Endothelial cell of umbilical vein (primary cell): ENCODE data around the gene PRCD. TPM values are rescaled to one million over a fixed set of nuclear protein-coding genes. Genes with fewer than 3 reads are reported as not detected.

ENCODE experiments used
- BruUV-seq: library from RNA; stranded (reverse); fragments of 400-500 nt; replicated peaks from 2 replicates; lab custom pipeline; 2021; lab: Mats Ljungman, UMichigan
- CTCF ChIA-PET: fragments of 300-600, 350-600 bp; sonication (Branson Sonifier 250); formaldehyde crosslinking; loops from one replicate; lab custom pipeline; 2021; ENCODE audit warnings: antibody characterized with exemption, inconsistent platforms; lab: Charles Lee
- POLR2A ChIA-PET: fragments of 300-600, 350-600 bp; sonication (Branson Sonifier 250); formaldehyde crosslinking; loops from one replicate; lab custom pipeline; 2021; ENCODE audit warnings: antibody characterized with exemption, inconsistent platforms; lab: Charles Lee
- DNase-seq: peaks from one replicate; pipeline ENCODE4 v3.0.0-alpha.2; 2011; ENCODE audit warnings: low read depth, low spot score
- FAIRE-seq: peaks from 2 replicates; lab custom pipeline; 2011; peaks lifted over from hg19 to GRCh38; lab: Jason Lieb, UNC
- H2AFZ ChIP-seq: 2 replicates; pipeline ENCODE4 v1.6.0; 2012; ENCODE audit warnings: low read depth, low read length, control low read depth, inconsistent platforms
- H3K27ac ChIP-seq: 2 replicates; pipeline ENCODE4 v1.5.1; 2011; ENCODE audit warnings: low read depth, mild to moderate bottlenecking, control low read depth, low read length, moderate library complexity; ENCODE audit not compliant: insufficient read depth
- H3K27me3 ChIP-seq, 2 experiments: 2 replicates each; pipeline versions ENCODE4 v1.6.0 to v1.6.1; 2011; ENCODE audit warnings: low read length in 2 of 2, mixed read lengths in 1 of 2; ENCODE audit not compliant: control insufficient read depth in 2 of 2, insufficient read depth in 2 of 2
- H3K36me3 ChIP-seq, 2 experiments: 2 replicates in 1 of 2; 3 replicates in 1 of 2; pipeline ENCODE4 v1.5.1; 2011; ENCODE audit warnings: low read length in 2 of 2, mild to moderate bottlenecking in 1 of 2, moderate library complexity in 1 of 2; ENCODE audit not compliant: control insufficient read depth in 2 of 2, insufficient read depth in 2 of 2; ENCODE audit errors: extremely low read depth in 1 of 2
- H3K4me1 ChIP-seq: 3 replicates; pipeline ENCODE4 v1.5.1; 2011; ENCODE audit warnings: mild to moderate bottlenecking, low read length; ENCODE audit not compliant: control insufficient read depth, insufficient read depth; ENCODE audit errors: extremely low read depth
- H3K4me2 ChIP-seq: 2 replicates; pipeline ENCODE4 v1.6.1; 2011; ENCODE audit warnings: low read length, control low read depth, mixed read lengths; ENCODE audit not compliant: insufficient read depth
- H3K4me3 ChIP-seq, 3 experiments: fragments of 200-600 bp in 1 of 3; sonication (generic), shearing (Covaris generic) in 1 of 3; replicated peaks in 1 of 3; 2 replicates each; pipeline ENCODE4 v1.5.1; 2011 to 2016; ENCODE audit warnings: control low read depth in 3 of 3, low read length in 3 of 3, mild to moderate bottlenecking in 2 of 3, inconsistent platforms in 1 of 3, low read depth in 1 of 3, moderate library complexity in 1 of 3; ENCODE audit not compliant: insufficient read depth in 1 of 3
- H3K79me2 ChIP-seq: 2 replicates; pipeline ENCODE4 v1.6.0; 2012; ENCODE audit warnings: low read length, inconsistent platforms; ENCODE audit not compliant: control insufficient read depth, insufficient read depth
- H3K9ac ChIP-seq: replicated peaks from 2 replicates; pipeline ENCODE3; 2011; ENCODE audit warnings: low read length, control low read depth; ENCODE audit not compliant: insufficient read depth; ENCODE audit errors: extremely low read depth
- H3K9me1 ChIP-seq: replicated peaks from 3 replicates; pipeline ENCODE4 v1.6.0; 2011; ENCODE audit warnings: mild to moderate bottlenecking, low read length; ENCODE audit not compliant: control insufficient read depth, insufficient read depth; ENCODE audit errors: extremely low read depth
- H3K9me3 ChIP-seq: replicated peaks from 2 replicates; pipeline ENCODE4 v1.5.1; 2012; ENCODE audit warnings: low read length, inconsistent platforms; ENCODE audit not compliant: control insufficient read depth, insufficient read depth
- H4K20me1 ChIP-seq: replicated peaks from 2 replicates; pipeline ENCODE3; 2011; ENCODE audit warnings: mild to moderate bottlenecking, low read length; ENCODE audit not compliant: control insufficient read depth, insufficient read depth; ENCODE audit errors: extremely low read depth
- EZH2 ChIP-seq: IDR thresholded peaks from 2 replicates; pipeline ENCODE4 v1.6.1; 2012; ENCODE audit warnings: borderline replicate concordance, low read depth, mild to moderate bottlenecking, moderate library complexity, low read length, inconsistent platforms; ENCODE audit not compliant: severe bottlenecking
- JUN ChIP-seq: IDR thresholded peaks from 2 replicates; pipeline ENCODE4 v1.6.1; 2011; ENCODE audit warnings: borderline replicate concordance, low read depth; ENCODE audit not compliant: insufficient read length, insufficient read depth
- MYC ChIP-seq: IDR thresholded peaks from one replicate; pipeline ENCODE4 v1.6.1; 2011; ENCODE audit warnings: mild to moderate bottlenecking, low read depth, low read length
- POLR2A ChIP-seq: IDR thresholded peaks from 2 replicates; pipeline ENCODE4 v1.6.1; 2012; ENCODE audit warnings: low read depth, mild to moderate bottlenecking, control low read depth, low read length
- dilution Hi-C: fragments of 300-500 bp; cut with MboI; formaldehyde crosslinking; loops from one replicate; pipeline ENCODE4 v1.15.0; 2019; ENCODE audit warnings: low sequenced_read_pairs; ENCODE audit not compliant: extremely low pct_ligation_motif_present
- intact Hi-C: fragments of 100-400 bp; cut with micrococcal nuclease; formaldehyde crosslinking; loops from one replicate; pipeline ENCODE4 v1.10.0; 2022
- polyA plus RNA-seq, 4 experiments: library from polyadenylated mRNA; depleted of rRNA in 3 of 4; stranded (reverse) in 3 of 4; unstranded in 1 of 4; fragments of >200 nt; gene quantifications; 2 replicates each; pipeline versions ENCODE4 v1.2.1 to v1.2.3, GENCODE V29; 2011 to 2012; ENCODE audit warnings: missing spikeins in 1 of 4
- total RNA-seq: library from RNA; stranded (reverse); gene quantifications from 2 replicates; pipeline ENCODE4 v1.2.3, GENCODE V29; 2021
- TF ChIP-seq, protein P1 (sequence below): IDR thresholded peaks from 2 replicates; pipeline ENCODE4 v1.6.1; 2011; ENCODE audit not compliant: insufficient read depth, insufficient read length
- TF ChIP-seq, protein P2 (sequence below), 2 donors: IDR thresholded peaks; 1 replicate in 1 of 2; 2 replicates in 1 of 2; pipeline ENCODE4 v1.5.1; 2011; ENCODE audit warnings: low read length in 2 of 2, mild to moderate bottlenecking in 2 of 2, moderate library complexity in 2 of 2, control low read depth in 1 of 2, inconsistent platforms in 1 of 2, low read depth in 1 of 2; ENCODE audit not compliant: insufficient read depth in 1 of 2; ENCODE audit errors: extremely low read depth in 1 of 2

PRCD gene
- total and polyA plus RNA-seq, 2 donors (not counting 3 experiments of a cell fraction or from before 2014, with no cell fraction given): not detected

DNA sequence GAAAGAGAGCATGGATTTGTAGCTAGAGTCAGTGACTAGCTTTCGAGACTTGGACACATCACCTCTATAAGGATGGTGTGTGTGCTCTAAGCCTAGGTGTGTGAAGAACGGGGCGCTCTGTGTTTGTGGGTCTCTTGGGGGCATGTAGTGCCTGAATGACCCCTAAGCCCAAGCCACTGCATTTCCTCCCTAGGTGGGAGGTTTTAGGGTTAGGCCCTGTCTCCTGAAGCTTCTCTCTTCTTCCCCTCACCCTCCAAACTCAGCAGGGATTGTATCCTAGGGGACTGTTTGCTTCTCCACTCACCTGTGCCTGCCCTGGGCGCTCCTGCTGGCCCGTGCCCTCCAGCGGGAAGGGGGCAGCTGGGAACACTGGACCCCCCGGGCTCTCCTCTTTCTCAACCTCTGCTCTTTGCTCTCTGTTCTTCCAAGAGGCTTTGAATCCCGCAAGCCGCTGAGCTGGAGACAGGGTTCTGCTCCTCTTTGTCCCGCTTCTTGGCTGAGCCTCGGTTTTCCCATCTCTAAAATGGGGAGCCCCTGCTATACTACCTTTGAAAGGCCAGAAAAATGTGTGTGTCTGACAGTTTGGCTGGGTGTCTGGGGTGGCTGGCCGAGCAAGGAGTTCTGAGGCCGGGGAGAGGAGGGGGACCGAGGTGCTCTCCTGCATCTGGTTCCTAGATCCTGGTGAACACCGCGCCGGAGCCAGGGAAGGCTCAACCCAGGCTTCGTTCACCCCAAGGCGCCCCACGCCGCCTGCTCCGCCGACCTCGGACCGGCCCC lies 3.1 kb upstream of the PRCD start:
- Histone ChIP-seq H3K4me1 (no peaks in the 10 kb centered on the region), H3K27me3 (peaks cover 17 to 19% of the 10 kb centered on the region in 2 experiments), H2AFZ (no peak overlapping the region), H3K9ac (no peak overlapping the region), H3K27ac (no peak overlapping the region), H3K79me2 (no peaks in the 10 kb centered on the region), H3K9me1 (no peaks in the 10 kb centered on the region), H4K20me1 (no peaks in the 10 kb centered on the region), H3K9me3 (no peaks in the 10 kb centered on the region), H3K4me2 (no peak overlapping the region), H3K4me3 (no peak overlapping the region), H3K36me3 (no peaks in the 10 kb centered on the region)
- intact Hi-C loops (no loop called here), dilution Hi-C loops (no loop called here)
- CTCF ChIA-PET: interaction anchor here (0.7 to 2.6 kb wide), 10 partner anchors 9 to 88 kb away, joined by 3 to 17 read pairs (median 4); no protein-coding TSS in a partner anchor
- POLR2A ChIA-PET: no interaction called here
- BruUV-seq: no TSS peak
- DNase-seq (no peak), FAIRE-seq (no peak)
- TF ChIP-seq EZH2 (no peak), MYC (no peak)

DNA sequence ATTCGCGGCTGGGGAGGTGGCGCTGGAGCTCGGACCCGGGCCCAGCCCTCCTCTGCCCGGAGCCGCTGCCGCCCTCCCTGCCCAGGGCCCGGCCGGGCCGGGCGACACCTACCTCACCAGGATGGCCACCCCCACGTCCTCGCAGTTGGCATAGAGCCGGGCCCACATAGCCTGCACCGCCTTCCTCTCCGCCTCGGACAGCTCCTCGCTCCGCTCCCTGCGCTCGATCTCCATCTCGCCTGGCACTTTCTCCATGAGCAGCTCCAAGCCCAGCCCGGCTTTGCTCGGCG lies 2.6 kb upstream of the PRCD start:
- dilution Hi-C loops: no loop called here

More for the DNA sequence above, 2.6 kb upstream of the PRCD start:
- DNase-seq (no peak), FAIRE-seq (no peak)
- Histone ChIP-seq H3K4me3 (no peak overlapping the region), H3K9me3 (no peaks in the 10 kb centered on the region), H3K27me3 (peaks cover 17 to 19% of the 10 kb centered on the region in 2 experiments), H2AFZ (no peak overlapping the region), H3K4me1 (no peaks in the 10 kb centered on the region), H3K79me2 (no peaks in the 10 kb centered on the region), H3K4me2 (no peak overlapping the region), H3K9ac (no peak overlapping the region), H3K27ac (no peak overlapping the region), H4K20me1 (no peaks in the 10 kb centered on the region), H3K9me1 (no peaks in the 10 kb centered on the region), H3K36me3 (no peaks in the 10 kb centered on the region)
- CTCF ChIA-PET: interaction anchor here (0.7 to 2.6 kb wide), 8 partner anchors 9 to 88 kb away, joined by 3 to 17 read pairs (median 3); no protein-coding TSS in a partner anchor
- POLR2A ChIA-PET: no interaction called here
- TF ChIP-seq POLR2A (no peak), JUN (no peak)
- TF ChIP-seq, protein P1, sequence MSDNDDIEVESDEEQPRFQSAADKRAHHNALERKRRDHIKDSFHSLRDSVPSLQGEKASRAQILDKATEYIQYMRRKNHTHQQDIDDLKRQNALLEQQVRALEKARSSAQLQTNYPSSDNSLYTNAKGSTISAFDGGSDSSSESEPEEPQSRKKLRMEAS: no peak
- TF ChIP-seq, protein P2, sequence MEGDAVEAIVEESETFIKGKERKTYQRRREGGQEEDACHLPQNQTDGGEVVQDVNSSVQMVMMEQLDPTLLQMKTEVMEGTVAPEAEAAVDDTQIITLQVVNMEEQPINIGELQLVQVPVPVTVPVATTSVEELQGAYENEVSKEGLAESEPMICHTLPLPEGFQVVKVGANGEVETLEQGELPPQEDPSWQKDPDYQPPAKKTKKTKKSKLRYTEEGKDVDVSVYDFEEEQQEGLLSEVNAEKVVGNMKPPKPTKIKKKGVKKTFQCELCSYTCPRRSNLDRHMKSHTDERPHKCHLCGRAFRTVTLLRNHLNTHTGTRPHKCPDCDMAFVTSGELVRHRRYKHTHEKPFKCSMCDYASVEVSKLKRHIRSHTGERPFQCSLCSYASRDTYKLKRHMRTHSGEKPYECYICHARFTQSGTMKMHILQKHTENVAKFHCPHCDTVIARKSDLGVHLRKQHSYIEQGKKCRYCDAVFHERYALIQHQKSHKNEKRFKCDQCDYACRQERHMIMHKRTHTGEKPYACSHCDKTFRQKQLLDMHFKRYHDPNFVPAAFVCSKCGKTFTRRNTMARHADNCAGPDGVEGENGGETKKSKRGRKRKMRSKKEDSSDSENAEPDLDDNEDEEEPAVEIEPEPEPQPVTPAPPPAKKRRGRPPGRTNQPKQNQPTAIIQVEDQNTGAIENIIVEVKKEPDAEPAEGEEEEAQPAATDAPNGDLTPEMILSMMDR (IDR thresholded peaks at IDR 0.05; ENCODE audit: extremely low read depth in 1 of 2, insufficient read depth in 1 of 2, low read depth in 1 of 2, low read length in 2 of 2): no peak
- no TSS peak for BruUV-seq
- intact Hi-C loops: no loop called here
